Activated CD8-positive, alpha-beta T cell treated with anti-CD3 and anti-CD28 coated beads, Interleukin-2, amount 10 ng/mL, durations not matched to agents 7 days and 5 days (primary cell): ENCODE results near the gene CACNA1B. TPM values are rescaled to one million over a fixed set of nuclear protein-coding genes. Genes with fewer than 3 reads are reported as not detected.
"Not testable (repeated sequence)": the region's sequence is repeated elsewhere in the genome, so short reads cannot be mapped to it uniquely, and the experiment has no call there.

Source experiments
- ATAC-seq: fragments of 150-1000 bp; cut with Tn5 transposase; one replicate; pipeline ENCODE4 v1.10.0; 2021; ENCODE audit warnings: moderate library complexity
- CTCF ChIA-PET: fragments of 350-600 bp; sonication (Branson Sonifier 250); formaldehyde crosslinking; loops from one replicate; lab custom pipeline; 2021; ENCODE audit warnings: antibody characterized with exemption; lab: Charles Lee
- POLR2A ChIA-PET: fragments of 350-600 bp; sonication (Branson Sonifier 250); formaldehyde crosslinking; loops from one replicate; lab custom pipeline; 2021; ENCODE audit warnings: antibody characterized with exemption; lab: Charles Lee
- DNase-seq: peaks from one replicate; pipeline ENCODE4 v3.0.0-alpha.2; 2020
- H3K27ac Mint-ChIP-seq: one replicate; pipeline ENCODE4 v1.8.0; 2021; ENCODE audit warnings: mild to moderate bottlenecking, mixed read lengths
- H3K27me3 Mint-ChIP-seq: one replicate; pipeline ENCODE4 v1.8.0; 2021; ENCODE audit warnings: low read depth, mixed read lengths
- H3K36me3 Mint-ChIP-seq: one replicate; pipeline ENCODE4 v1.8.0; 2021; ENCODE audit warnings: low read depth, mixed read lengths
- H3K4me1 Mint-ChIP-seq: one replicate; pipeline ENCODE4 v1.8.0; 2021; ENCODE audit warnings: low read depth, mixed read lengths
- H3K4me3 Mint-ChIP-seq: one replicate; pipeline ENCODE4 v1.8.0; 2021; ENCODE audit warnings: mild to moderate bottlenecking, mixed read lengths
- H3K9me3 Mint-ChIP-seq: one replicate; pipeline ENCODE4 v1.8.0; 2022; ENCODE audit warnings: mixed read lengths; ENCODE audit not compliant: insufficient read depth
- total RNA-seq, 2 experiments: library from RNA; stranded (reverse); gene quantifications; one replicate each; pipeline ENCODE4 v1.2.3, GENCODE V29; 2021

The CACNA1B gene
- total RNA-seq, 2 experiments from 2014 or later, result not detected

GRCh38 chr9:138105123-138105415 is 227.5 kb downstream of the CACNA1B start:
- Mint-ChIP-seq H3K4me1 (no peaks in the 10 kb centered on the region), H3K36me3 (no peaks in the 10 kb centered on the region), H3K27me3 (no peaks in the 10 kb centered on the region), H3K4me3 (no peak overlapping the region), H3K27ac (no peak overlapping the region), H3K9me3 (no peaks in the 10 kb centered on the region)
- DNase-seq (no peak), ATAC-seq (no peak)
- ChIA-PET CTCF (no interaction called here), POLR2A (no interaction called here)

- Mint-ChIP-seq H3K27ac (no peak overlapping the region), H3K4me3 (no peak overlapping the region), H3K9me3 (no peaks in the 10 kb centered on the region), H3K27me3 (no peaks in the 10 kb centered on the region), H3K4me1 (no peaks in the 10 kb centered on the region), H3K36me3 (no peaks in the 10 kb centered on the region)
- DNase-seq, result no peak
- ATAC-seq, result no peak
- CTCF ChIA-PET, result no interaction called here
- POLR2A ChIA-PET, result no interaction called here
Measured at GRCh38 chr9:138105561-138106505, 228.3 kb downstream of the CACNA1B start.

GRCh38 chr9:138107039-138107438 is 229.5 kb downstream of the CACNA1B start:
- DNase-seq, H3K9me3 Mint-ChIP-seq, H3K27me3 Mint-ChIP-seq, H3K4me1 Mint-ChIP-seq, CTCF ChIA-PET, H3K36me3 Mint-ChIP-seq, POLR2A ChIA-PET, H3K4me3 Mint-ChIP-seq, H3K27ac Mint-ChIP-seq, ATAC-seq: not testable (repeated sequence)

GRCh38 chr9:138111607-138112006 is 234.0 kb downstream of the CACNA1B start:
- ATAC-seq, result no peak
- ChIA-PET CTCF (no interaction called here), POLR2A (no interaction called here)
- no peak for DNase-seq
- Mint-ChIP-seq H3K4me3 (no peak overlapping the region), H3K4me1 (no peaks in the 10 kb centered on the region), H3K36me3 (no peaks in the 10 kb centered on the region), H3K9me3 (no peaks in the 10 kb centered on the region), H3K27me3 (no peaks in the 10 kb centered on the region), H3K27ac (no peak overlapping the region)

GRCh38 chr9:138112090-138112748 is 234.6 kb downstream of the CACNA1B start:
- no peaks in the 10 kb centered on the region for H3K36me3 Mint-ChIP-seq
- CTCF ChIA-PET, result no interaction called here
- H3K27me3 Mint-ChIP-seq, result no peaks in the 10 kb centered on the region
- DNase-seq, result no peak
- ATAC-seq, result no peak
- POLR2A ChIA-PET, result no interaction called here
- H3K9me3 Mint-ChIP-seq, result no peaks in the 10 kb centered on the region
- no peaks in the 10 kb centered on the region for H3K4me1 Mint-ChIP-seq
- H3K4me3 Mint-ChIP-seq, result no peak overlapping the region
- no peak overlapping the region for H3K27ac Mint-ChIP-seq

GRCh38 chr9:138112791-138113600 is 235.4 kb downstream of the CACNA1B start:
- Mint-ChIP-seq H3K27me3 (no peaks in the 10 kb centered on the region), H3K27ac (no peak overlapping the region), H3K36me3 (no peaks in the 10 kb centered on the region), H3K4me1 (no peaks in the 10 kb centered on the region), H3K9me3 (no peaks in the 10 kb centered on the region), H3K4me3 (no peak overlapping the region)
- CTCF ChIA-PET, result no interaction called here
- DNase-seq (no peak), ATAC-seq (no peak)
- POLR2A ChIA-PET, result no interaction called here

- H3K9me3 Mint-ChIP-seq, DNase-seq, H3K4me3 Mint-ChIP-seq, ATAC-seq, POLR2A ChIA-PET, H3K4me1 Mint-ChIP-seq, CTCF ChIA-PET, H3K27me3 Mint-ChIP-seq, H3K36me3 Mint-ChIP-seq, H3K27ac Mint-ChIP-seq: not testable (repeated sequence)
Measured at GRCh38 chr9:138113701-138114325, 236.2 kb downstream of the CACNA1B start.

GRCh38 chr9:138114501-138115245 is 237.1 kb downstream of the CACNA1B start:
- H3K4me1 Mint-ChIP-seq, result no peaks in the 10 kb centered on the region
- H3K9me3 Mint-ChIP-seq, result no peaks in the 10 kb centered on the region
- DNase-seq (no peak), ATAC-seq (no peak)
- CTCF ChIA-PET, result no interaction called here
- H3K4me3 Mint-ChIP-seq, result no peak overlapping the region
- H3K27ac Mint-ChIP-seq, result no peak overlapping the region
- H3K27me3 Mint-ChIP-seq, result no peaks in the 10 kb centered on the region
- POLR2A ChIA-PET, result no interaction called here
- H3K36me3 Mint-ChIP-seq, result no peaks in the 10 kb centered on the region

- Mint-ChIP-seq H3K4me1 (no peaks in the 10 kb centered on the region), H3K36me3 (no peaks in the 10 kb centered on the region), H3K27ac (no peak overlapping the region), H3K9me3 (no peaks in the 10 kb centered on the region), H3K27me3 (no peaks in the 10 kb centered on the region), H3K4me3 (no peak overlapping the region)
- DNase-seq (no peak), ATAC-seq (no peak)
- CTCF ChIA-PET, result no interaction called here
- POLR2A ChIA-PET, result no interaction called here
Measured at GRCh38 chr9:138115506-138115905, 237.9 kb downstream of the CACNA1B start.

GRCh38 chr9:138116521-138116920 is 238.9 kb downstream of the CACNA1B start:
- no peak for DNase-seq
- ChIA-PET POLR2A (no interaction called here), CTCF (no interaction called here)
- Mint-ChIP-seq H3K27me3 (no peaks in the 10 kb centered on the region), H3K36me3 (no peaks in the 10 kb centered on the region), H3K27ac (no peak overlapping the region), H3K4me3 (no peak overlapping the region), H3K9me3 (no peaks in the 10 kb centered on the region), H3K4me1 (no peaks in the 10 kb centered on the region)
- ATAC-seq, result no peak

- no peaks in the 10 kb centered on the region for H3K27me3 Mint-ChIP-seq
- no peak overlapping the region for H3K4me3 Mint-ChIP-seq
- DNase-seq (no peak), ATAC-seq (no peak)
- no peaks in the 10 kb centered on the region for H3K9me3 Mint-ChIP-seq
- POLR2A ChIA-PET, result no interaction called here
- no peaks in the 10 kb centered on the region for H3K36me3 Mint-ChIP-seq
- CTCF ChIA-PET, result no interaction called here
- H3K4me1 Mint-ChIP-seq, result no peaks in the 10 kb centered on the region
- H3K27ac Mint-ChIP-seq, result no peak overlapping the region
Measured at GRCh38 chr9:138117101-138117750, 239.6 kb downstream of the CACNA1B start.
